Measurements from ENCODE around the gene BIN2. TPM values are rescaled to one million over a fixed set of nuclear protein-coding genes. Genes with fewer than 3 reads are reported as not detected.

BIN2 gene
- total RNA-seq, 1 donor from 2014 or later: 0.18 TPM

DNA sequence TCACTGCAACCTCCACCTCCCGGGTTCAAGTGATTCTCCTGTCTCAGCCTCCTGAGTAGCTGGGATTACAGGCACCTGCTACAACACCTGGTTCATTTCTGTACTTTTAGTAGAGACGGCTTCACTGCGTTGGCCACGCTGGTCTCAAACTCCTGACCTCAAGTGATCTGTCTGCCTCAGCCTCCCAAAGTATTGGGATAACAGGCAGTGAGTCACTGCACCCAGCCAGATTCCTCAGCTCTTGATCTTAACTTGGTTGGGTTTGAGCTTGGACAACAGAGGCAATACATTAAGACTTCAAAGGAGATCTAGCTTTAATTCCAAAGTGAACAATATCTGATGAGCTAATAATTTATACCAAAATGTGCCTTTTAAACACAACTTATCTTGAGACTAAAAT is 79.7 kb downstream of the BIN2 start:
- H3K4me1 Mint-ChIP-seq: peaks cover 12% of the 10 kb centered on the region
- no peak overlapping the region for H3K27ac Mint-ChIP-seq
- H3K27me3 Mint-ChIP-seq (ENCODE audit: low read depth): no peaks in the 10 kb centered on the region
- H3K4me3 Mint-ChIP-seq: no peak overlapping the region
- peaks cover 16% of the 10 kb centered on the region for H3K36me3 Mint-ChIP-seq
- TF ChIP-seq, protein P1, sequence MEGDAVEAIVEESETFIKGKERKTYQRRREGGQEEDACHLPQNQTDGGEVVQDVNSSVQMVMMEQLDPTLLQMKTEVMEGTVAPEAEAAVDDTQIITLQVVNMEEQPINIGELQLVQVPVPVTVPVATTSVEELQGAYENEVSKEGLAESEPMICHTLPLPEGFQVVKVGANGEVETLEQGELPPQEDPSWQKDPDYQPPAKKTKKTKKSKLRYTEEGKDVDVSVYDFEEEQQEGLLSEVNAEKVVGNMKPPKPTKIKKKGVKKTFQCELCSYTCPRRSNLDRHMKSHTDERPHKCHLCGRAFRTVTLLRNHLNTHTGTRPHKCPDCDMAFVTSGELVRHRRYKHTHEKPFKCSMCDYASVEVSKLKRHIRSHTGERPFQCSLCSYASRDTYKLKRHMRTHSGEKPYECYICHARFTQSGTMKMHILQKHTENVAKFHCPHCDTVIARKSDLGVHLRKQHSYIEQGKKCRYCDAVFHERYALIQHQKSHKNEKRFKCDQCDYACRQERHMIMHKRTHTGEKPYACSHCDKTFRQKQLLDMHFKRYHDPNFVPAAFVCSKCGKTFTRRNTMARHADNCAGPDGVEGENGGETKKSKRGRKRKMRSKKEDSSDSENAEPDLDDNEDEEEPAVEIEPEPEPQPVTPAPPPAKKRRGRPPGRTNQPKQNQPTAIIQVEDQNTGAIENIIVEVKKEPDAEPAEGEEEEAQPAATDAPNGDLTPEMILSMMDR (IDR thresholded peaks at IDR 0.05; ENCODE audit: unreplicated experiment): no peak
- H3K9me3 Mint-ChIP-seq: no peaks in the 10 kb centered on the region
- DNase-seq (ENCODE audit: low spot score in 2 of 2, unreplicated experiment in 2 of 2): no peak

- TF ChIP-seq, protein P1 (IDR thresholded peaks at IDR 0.05; ENCODE audit: unreplicated experiment): no peak
Observed at GRCh38 chr12:51242876-51243275, 81.1 kb downstream of the BIN2 start.

GRCh38 chr12:51242120-51242519 is 81.9 kb downstream of the BIN2 start:
- Mint-ChIP-seq H3K4me3 (no peak overlapping the region), H3K27me3 (ENCODE audit: low read depth) (no peaks in the 10 kb centered on the region), H3K4me1 (peaks cover 18% of the 10 kb centered on the region), H3K9me3 (no peaks in the 10 kb centered on the region), H3K36me3 (peaks cover 16% of the 10 kb centered on the region), H3K27ac (no peak overlapping the region)
- no peak for DNase-seq (ENCODE audit: low spot score in 2 of 2, unreplicated experiment in 2 of 2)
- TF ChIP-seq, protein P1 (IDR thresholded peaks at IDR 0.05; ENCODE audit: unreplicated experiment): no peak

More at GRCh38 chr12:51242876-51243275, 81.1 kb downstream of the BIN2 start:
- peaks cover 17% of the 10 kb centered on the region for H3K4me1 Mint-ChIP-seq
- no peak for DNase-seq (ENCODE audit: low spot score in 2 of 2, unreplicated experiment in 2 of 2)
- H3K9me3 Mint-ChIP-seq: no peaks in the 10 kb centered on the region
- H3K27me3 Mint-ChIP-seq (ENCODE audit: low read depth): no peaks in the 10 kb centered on the region
- no peak overlapping the region for H3K27ac Mint-ChIP-seq
- H3K36me3 Mint-ChIP-seq: peaks cover 16% of the 10 kb centered on the region
- no peak overlapping the region for H3K4me3 Mint-ChIP-seq

- no peaks in the 10 kb centered on the region for H3K9me3 Mint-ChIP-seq
- H3K4me1 Mint-ChIP-seq: peaks cover 18% of the 10 kb centered on the region
- TF ChIP-seq, protein P1 (IDR thresholded peaks at IDR 0.05; ENCODE audit: unreplicated experiment): no peak
- peak overlapping the region; percentile 72 for H3K27ac Mint-ChIP-seq
- peaks cover 16% of the 10 kb centered on the region for H3K36me3 Mint-ChIP-seq
- peak overlapping the region; percentile 97 for H3K4me3 Mint-ChIP-seq
- DNase-seq (ENCODE audit: low spot score in 2 of 2, unreplicated experiment in 2 of 2): no peak
- H3K27me3 Mint-ChIP-seq (ENCODE audit: low read depth): no peaks in the 10 kb centered on the region
Observed at GRCh38 chr12:51240971-51241370, 83.0 kb downstream of the BIN2 start.

DNA sequence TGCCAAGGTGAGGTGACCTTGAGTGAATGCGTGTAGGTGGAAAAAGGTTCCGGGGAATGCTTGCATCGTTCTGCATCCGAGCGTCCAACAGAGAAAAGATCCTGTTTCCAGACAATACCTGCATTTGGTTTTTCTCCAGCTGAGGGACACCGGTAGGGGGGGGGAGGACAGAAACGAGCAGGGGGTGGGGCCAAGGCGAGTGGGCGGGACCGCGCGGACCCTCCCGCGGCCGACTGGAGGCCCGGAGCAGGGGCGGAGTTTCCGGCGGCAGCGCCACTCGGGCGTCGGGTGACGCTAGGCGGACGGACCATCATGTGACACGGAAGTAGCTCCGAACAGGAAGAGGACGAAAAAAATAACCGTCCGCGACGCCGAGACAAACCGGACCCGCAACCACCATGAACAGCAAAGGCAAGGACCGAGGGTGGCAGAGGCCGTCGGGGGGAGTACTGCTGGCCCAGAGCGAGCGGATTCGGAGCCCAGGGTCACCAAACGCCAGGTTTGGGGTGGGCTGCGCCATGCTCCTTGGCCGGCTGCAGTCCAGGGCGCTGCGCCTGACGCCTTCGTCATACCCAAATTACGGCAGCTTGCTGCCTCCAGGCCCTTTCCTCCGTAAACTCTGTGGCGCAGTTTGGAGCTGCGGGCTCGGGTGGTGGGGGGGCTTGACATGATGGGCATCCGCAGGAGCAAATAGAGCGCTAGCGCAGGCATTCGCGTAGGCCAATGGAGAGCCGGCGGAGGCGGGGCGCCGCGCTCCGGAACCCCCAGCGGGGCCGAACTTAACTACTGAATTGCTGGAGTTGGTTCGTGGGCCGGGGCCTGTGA is 85.3 kb downstream of the BIN2 start, which contains the start of gene DAZAP2:
DAZAP2 (plus strand) TSS at position 317 of the 825 bp plus-strand sequence; CDS start at position 399, 82 bp downstream.
- TF ChIP-seq, protein P1 (IDR thresholded peaks at IDR 0.05; ENCODE audit: unreplicated experiment): no peak
- Mint-ChIP-seq H3K27me3 (ENCODE audit: low read depth) (no peaks in the 10 kb centered on the region), H3K27ac (peak within 1 kb of the TSS; percentile 100), H3K36me3 (peaks cover 9% of the 10 kb centered on the region), H3K9me3 (no peaks in the 10 kb centered on the region), H3K4me1 (peaks cover 18% of the 10 kb centered on the region), H3K4me3 (peak within 1 kb of the TSS; percentile 97)
- DNase-seq (ENCODE audit: low spot score in 2 of 2, unreplicated experiment in 2 of 2): peak; percentile 92 to 93

Measured in mesothelial cell of epicardium (in vitro differentiated cells).